Neural progenitor cell (in vitro differentiated cells): ENCODE data around the gene NUDT16.

ENCODE experiments used
- CTCF ChIP-seq: fragments of 200-600 bp; sonication (generic); IDR thresholded peaks from 2 replicates; pipeline ENCODE4 v1.5.1; 2017; ENCODE audit warnings: antibody characterized with exemption, mild to moderate bottlenecking
- EZH2 ChIP-seq: fragments of 200-600 bp; sonication (generic); IDR thresholded peaks from 2 replicates; pipeline ENCODE4 v1.6.1; 2017; ENCODE audit warnings: antibody characterized with exemption, mild to moderate bottlenecking, moderate library complexity
- EZH2phosphoT487 ChIP-seq: fragments of 200-600 bp; sonication (generic); IDR thresholded peaks from 2 replicates; pipeline ENCODE4 v1.6.1; 2017; ENCODE audit warnings: antibody characterized with exemption

GRCh38 chr3:131390331-131390730 lies 8.8 kb downstream of the NUDT16 start:
- TF ChIP-seq CTCF (no peak), EZH2 (no peak), EZH2phosphoT487 (no peak)
